GM15510 (cell line): Measurements from ENCODE around the gene CELF4.

Source experiments
- POLR2A ChIP-seq: IDR thresholded peaks from 3 replicates; pipeline ENCODE4 v1.6.1; 2011; ENCODE audit warnings: borderline replicate concordance; ENCODE audit not compliant: insufficient read length; ENCODE audit errors: extremely low read depth

The CELF4 gene

GRCh38 chr18:37584217-37584616 is 18.6 kb upstream of the CELF4 start:
- TF ChIP-seq POLR2A, result no peak

GRCh38 chr18:37582261-37582660 is 16.7 kb upstream of the CELF4 start:
- TF ChIP-seq POLR2A, result no peak

- TF ChIP-seq POLR2A, result no peak
These were observed 13.4 kb upstream of the CELF4 start for GRCh38 chr18:37578886-37579513.

GRCh38 chr18:37578182-37578678 is 12.6 kb upstream of the CELF4 start:
- no peak for TF ChIP-seq POLR2A

GRCh38 chr18:37577051-37577611 is 11.5 kb upstream of the CELF4 start:
- TF ChIP-seq POLR2A, result no peak

- no peak for TF ChIP-seq POLR2A
These were observed 10.0 kb upstream of the CELF4 start for GRCh38 chr18:37575646-37576045.

- TF ChIP-seq POLR2A, result no peak
These were observed 8.5 kb upstream of the CELF4 start for GRCh38 chr18:37574113-37574512.

- TF ChIP-seq POLR2A, result no peak
These were observed 7.1 kb upstream of the CELF4 start for GRCh38 chr18:37572736-37573135.

GRCh38 chr18:37571266-37571665 is 5.7 kb upstream of the CELF4 start:
- TF ChIP-seq POLR2A, result no peak

GRCh38 chr18:37570336-37570930 is 4.8 kb upstream of the CELF4 start:
- no peak for TF ChIP-seq POLR2A

GRCh38 chr18:37568671-37569070 is 3.1 kb upstream of the CELF4 start:
- no peak for TF ChIP-seq POLR2A

- TF ChIP-seq POLR2A, result no peak
These were observed 2.4 kb upstream of the CELF4 start for GRCh38 chr18:37567994-37568359.

GRCh38 chr18:37567061-37567993 is 1.7 kb upstream of the CELF4 start:
- no peak for TF ChIP-seq POLR2A

- TF ChIP-seq POLR2A, result no peak
These were observed 972 bp upstream of the CELF4 start for GRCh38 chr18:37566479-37567060.
